HUES6 (cell line): ENCODE measurements around the gene RNF17.
A peak's percentile ranks its signal among the peaks of the same experiment; 100 is the strongest.

Experiments used
- H3K27ac ChIP-seq: 2 replicates; pipeline ENCODE4 v1.7.0; 2013; ENCODE audit warnings: low read depth, mild to moderate bottlenecking, low read length, inconsistent platforms
- H3K27me3 ChIP-seq: 2 replicates; pipeline ENCODE4 v1.6.1; 2013; ENCODE audit warnings: low read length; ENCODE audit not compliant: control insufficient read depth, insufficient read depth
- H3K36me3 ChIP-seq: 2 replicates; pipeline ENCODE4 v1.6.1; 2013; ENCODE audit warnings: low read length; ENCODE audit not compliant: control insufficient read depth, insufficient read depth
- H3K4me1 ChIP-seq: 2 replicates; pipeline ENCODE4 v1.6.1; 2013; ENCODE audit warnings: low read length; ENCODE audit not compliant: control insufficient read depth, insufficient read depth
- H3K4me3 ChIP-seq: 2 replicates; pipeline ENCODE4 v1.5.1; 2013; ENCODE audit warnings: low read depth, low read length
- H3K9ac ChIP-seq: one replicate; pipeline ENCODE4 v1.6.1; 2013; ENCODE audit warnings: mild to moderate bottlenecking, low read length
- H3K9me3 ChIP-seq: 2 replicates; pipeline ENCODE4 v1.6.1; 2013; ENCODE audit warnings: low read depth, low read length; ENCODE audit not compliant: control insufficient read depth, insufficient read depth

Gene RNF17

GRCh38 chr13:24897293-24897692, 133.3 kb downstream of the RNF17 start:
- Histone ChIP-seq H3K9ac (no peak overlapping the region), H3K4me3 (no peak overlapping the region), H3K36me3 (peaks cover 77% of the 10 kb centered on the region), H3K9me3 (no peaks in the 10 kb centered on the region), H3K27me3 (no peaks in the 10 kb centered on the region), H3K27ac (no peak overlapping the region), H3K4me1 (no peaks in the 10 kb centered on the region)

- H3K4me1 ChIP-seq = no peaks in the 10 kb centered on the region
- H3K27ac ChIP-seq = no peak overlapping the region
- H3K9me3 ChIP-seq = no peaks in the 10 kb centered on the region
- no peak overlapping the region for H3K9ac ChIP-seq
- no peaks in the 10 kb centered on the region for H3K27me3 ChIP-seq
- no peak overlapping the region for H3K4me3 ChIP-seq
- peaks cover 73% of the 10 kb centered on the region for H3K36me3 ChIP-seq
Measured at GRCh38 chr13:24899601-24900000, 135.6 kb downstream of the RNF17 start.

- Histone ChIP-seq H3K4me1 (no peaks in the 10 kb centered on the region), H3K9me3 (no peaks in the 10 kb centered on the region), H3K4me3 (no peak overlapping the region), H3K9ac (no peak overlapping the region), H3K36me3 (peaks cover 78% of the 10 kb centered on the region), H3K27me3 (no peaks in the 10 kb centered on the region), H3K27ac (no peak overlapping the region)
Measured at GRCh38 chr13:24900507-24900906, 136.5 kb downstream of the RNF17 start.

- Histone ChIP-seq H3K4me3 (no peak overlapping the region), H3K9me3 (no peaks in the 10 kb centered on the region), H3K27ac (no peak overlapping the region), H3K36me3 (peaks cover 82% of the 10 kb centered on the region), H3K27me3 (no peaks in the 10 kb centered on the region), H3K9ac (no peak overlapping the region), H3K4me1 (no peaks in the 10 kb centered on the region)
Measured at GRCh38 chr13:24905242-24905641, 141.3 kb downstream of the RNF17 start.

GRCh38 chr13:24906268-24906667, 142.3 kb downstream of the RNF17 start:
- peaks cover 85% of the 10 kb centered on the region for H3K36me3 ChIP-seq
- H3K27me3 ChIP-seq = no peaks in the 10 kb centered on the region
- H3K4me1 ChIP-seq = no peaks in the 10 kb centered on the region
- no peaks in the 10 kb centered on the region for H3K9me3 ChIP-seq
- H3K27ac ChIP-seq = no peak overlapping the region
- H3K4me3 ChIP-seq = no peak overlapping the region
- no peak overlapping the region for H3K9ac ChIP-seq

GRCh38 chr13:24910502-24911132, 146.6 kb downstream of the RNF17 start:
- Histone ChIP-seq H3K36me3 (peaks cover 62% of the 10 kb centered on the region), H3K27ac (no peak overlapping the region), H3K9me3 (no peaks in the 10 kb centered on the region), H3K9ac (no peak overlapping the region), H3K4me3 (no peak overlapping the region), H3K27me3 (no peaks in the 10 kb centered on the region), H3K4me1 (0 out of 2 replicates have a peak, but pooled peaks cover under 1% of the 10 kb centered on the region)

GRCh38 chr13:24911133-24911908, 147.4 kb downstream of the RNF17 start:
- Histone ChIP-seq H3K4me1 (0 out of 2 replicates have a peak, but pooled peaks cover 5% of the 10 kb centered on the region), H3K27me3 (no peaks in the 10 kb centered on the region), H3K36me3 (peaks cover 55% of the 10 kb centered on the region), H3K9ac (no peak overlapping the region), H3K4me3 (no peak overlapping the region), H3K9me3 (no peaks in the 10 kb centered on the region), H3K27ac (no peak overlapping the region)

GRCh38 chr13:24916464-24916863, 152.5 kb downstream of the RNF17 start:
- Histone ChIP-seq H3K27ac (no peak overlapping the region), H3K27me3 (no peaks in the 10 kb centered on the region)

GRCh38 chr13:24921003-24921402, 157.0 kb downstream of the RNF17 start:
- Histone ChIP-seq H3K4me1 (0 out of 2 replicates have a peak, but pooled peaks cover 7% of the 10 kb centered on the region), H3K27me3 (no peaks in the 10 kb centered on the region), H3K36me3 (no peaks in the 10 kb centered on the region), H3K4me3 (peak overlapping the region; percentile 88; the same call in 1 of the 2 replicates), H3K27ac (no peak overlapping the region), H3K9ac (no peak overlapping the region), H3K9me3 (no peaks in the 10 kb centered on the region)

More at GRCh38 chr13:24916464-24916863, 152.5 kb downstream of the RNF17 start:
- Histone ChIP-seq H3K36me3 (peaks cover 9% of the 10 kb centered on the region), H3K4me1 (0 out of 2 replicates have a peak, but pooled peaks cover 8% of the 10 kb centered on the region), H3K9me3 (no peaks in the 10 kb centered on the region), H3K9ac (no peak overlapping the region), H3K4me3 (no peak overlapping the region)

GRCh38 chr13:24921881-24922280, 157.9 kb downstream of the RNF17 start:
- Histone ChIP-seq H3K4me3 (peak overlapping the region; percentile 88), H3K27ac (peak overlapping the region; percentile 71; the same call in 1 of the 2 replicates), H3K9me3 (no peaks in the 10 kb centered on the region), H3K4me1 (0 out of 2 replicates have a peak, but pooled peaks cover 6% of the 10 kb centered on the region), H3K27me3 (no peaks in the 10 kb centered on the region), H3K36me3 (no peaks in the 10 kb centered on the region), H3K9ac (peak overlapping the region; percentile 93)

GRCh38 chr13:24922387-24922744, 158.4 kb downstream of the RNF17 start:
- peak overlapping the region; percentile 71; the same call in 1 of the 2 replicates for H3K27ac ChIP-seq

More at GRCh38 chr13:24922387-24922744, 158.4 kb downstream of the RNF17 start:
- Histone ChIP-seq H3K4me1 (0 out of 2 replicates have a peak, but pooled peaks cover 6% of the 10 kb centered on the region), H3K4me3 (peak overlapping the region; percentile 88), H3K9me3 (no peaks in the 10 kb centered on the region), H3K9ac (peak overlapping the region; percentile 93), H3K36me3 (no peaks in the 10 kb centered on the region), H3K27me3 (no peaks in the 10 kb centered on the region)
